ENCODE measurements around the gene SIN3A.
"Not testable (repeated sequence)": the region's sequence is repeated elsewhere in the genome, so short reads cannot be mapped to it uniquely, and the experiment has no call there.

SIN3A gene

GRCh38 chr15:75333654-75334419 lies 117.7 kb downstream of the SIN3A start:
- not testable (repeated sequence) for DNase-seq (ENCODE audit: low spot score)

GRCh38 chr15:75332093-75332492 lies 119.4 kb downstream of the SIN3A start:
- DNase-seq (ENCODE audit: low spot score), result not testable (repeated sequence)

- DNase-seq (ENCODE audit: low spot score), result no peak
These were observed 121.9 kb downstream of the SIN3A start for GRCh38 chr15:75329571-75329970.

GRCh38 chr15:75328493-75329314 lies 122.8 kb downstream of the SIN3A start:
- DNase-seq (ENCODE audit: low spot score), result no peak

GRCh38 chr15:75327491-75327890 lies 124.0 kb downstream of the SIN3A start:
- no peak for DNase-seq (ENCODE audit: low spot score)

GRCh38 chr15:75327005-75327404 lies 124.5 kb downstream of the SIN3A start:
- DNase-seq (ENCODE audit: low spot score), result no peak

- no peak for DNase-seq (ENCODE audit: low spot score)
These were observed 125.6 kb downstream of the SIN3A start for GRCh38 chr15:75325922-75326321.

- DNase-seq (ENCODE audit: low spot score), result no peak
These were observed 129.8 kb downstream of the SIN3A start for GRCh38 chr15:75321711-75322110.
